ENCODE measurements around the gene GUCY2C.
"Not testable (repeated sequence)": the region's sequence is repeated elsewhere in the genome, so short reads cannot be mapped to it uniquely, and the experiment has no call there.

Gene GUCY2C

GRCh38 chr12:14696265-14696741 is at the start of gene GUCY2C:
TSS of gene GUCY2C (minus strand) at chr12:14696599. CDS start at chr12:14696448, 151 bp downstream.
- H3K27me3 ChIP-seq (ENCODE audit: insufficient read depth, insufficient read length): no peaks in the 10 kb centered on the region
- no peak for TF ChIP-seq SUZ12 (IDR thresholded peaks at IDR 0.05; ENCODE audit: extremely low read depth, insufficient read depth, insufficient read length)
- TF ChIP-seq YY1 (IDR thresholded peaks at IDR 0.05; ENCODE audit: insufficient read depth, insufficient read length): no peak
- TF ChIP-seq ZNF274 (IDR thresholded peaks at IDR 0.05; ENCODE audit: low read depth, low read length): no peak
- H3K4me1 ChIP-seq (ENCODE audit: insufficient read depth, insufficient read length): no peaks in the 10 kb centered on the region
- no peak within 1 kb of the TSS for H3K9ac ChIP-seq (ENCODE audit: insufficient read length, low read depth)
- peaks cover 15% of the 10 kb centered on the region for H3K36me3 ChIP-seq (ENCODE audit: insufficient read depth, insufficient read length, low read length)
- DNase-seq (ENCODE audit: low read depth, low spot score): no peak
- H3K9me3 ChIP-seq (ENCODE audit: insufficient read depth, low read length): no peaks in the 10 kb centered on the region
- no peak within 1 kb of the TSS for H3K4me3 ChIP-seq (ENCODE audit: insufficient read length, low read depth)

- H3K36me3 ChIP-seq (ENCODE audit: insufficient read depth, insufficient read length, low read length): no peaks in the 10 kb centered on the region
- no peak for DNase-seq (ENCODE audit: low read depth, low spot score)
- no peaks in the 10 kb centered on the region for H3K27me3 ChIP-seq (ENCODE audit: insufficient read depth, insufficient read length)
- H3K4me3 ChIP-seq (ENCODE audit: insufficient read length, low read depth): no peak overlapping the region
- peaks cover 62% of the 10 kb centered on the region for H3K9me3 ChIP-seq (ENCODE audit: insufficient read depth, low read length)
- no peak overlapping the region for H3K9ac ChIP-seq (ENCODE audit: insufficient read length, low read depth)
- no peaks in the 10 kb centered on the region for H3K4me1 ChIP-seq (ENCODE audit: insufficient read depth, insufficient read length)
- TF ChIP-seq ZNF274 (IDR thresholded peaks at IDR 0.05; ENCODE audit: low read depth, low read length) (no peak), SUZ12 (IDR thresholded peaks at IDR 0.05; ENCODE audit: extremely low read depth, insufficient read depth, insufficient read length) (no peak), YY1 (IDR thresholded peaks at IDR 0.05; ENCODE audit: insufficient read depth, insufficient read length) (no peak)
Measured at GRCh38 chr12:14743061-14743460, 46.7 kb upstream of the GUCY2C start.

GRCh38 chr12:14741942-14742341 is 45.5 kb upstream of the GUCY2C start:
- Histone ChIP-seq H3K9me3 (ENCODE audit: insufficient read depth, low read length) (peaks cover 55% of the 10 kb centered on the region), H3K27me3 (ENCODE audit: insufficient read depth, insufficient read length) (no peaks in the 10 kb centered on the region), H3K9ac (ENCODE audit: insufficient read length, low read depth) (no peak overlapping the region), H3K4me1 (ENCODE audit: insufficient read depth, insufficient read length) (no peaks in the 10 kb centered on the region), H3K36me3 (ENCODE audit: insufficient read depth, insufficient read length, low read length) (no peaks in the 10 kb centered on the region), H3K4me3 (ENCODE audit: insufficient read length, low read depth) (no peak overlapping the region)
- DNase-seq (ENCODE audit: low read depth, low spot score): no peak
- TF ChIP-seq ZNF274 (IDR thresholded peaks at IDR 0.05; ENCODE audit: low read depth, low read length) (no peak), YY1 (IDR thresholded peaks at IDR 0.05; ENCODE audit: insufficient read depth, insufficient read length) (no peak), SUZ12 (IDR thresholded peaks at IDR 0.05; ENCODE audit: extremely low read depth, insufficient read depth, insufficient read length) (no peak)

- Histone ChIP-seq H3K9me3 (ENCODE audit: insufficient read depth, low read length) (peaks cover 51% of the 10 kb centered on the region), H3K4me3 (ENCODE audit: insufficient read length, low read depth) (no peak overlapping the region), H3K27me3 (ENCODE audit: insufficient read depth, insufficient read length) (no peaks in the 10 kb centered on the region), H3K36me3 (ENCODE audit: insufficient read depth, insufficient read length, low read length) (no peaks in the 10 kb centered on the region), H3K9ac (ENCODE audit: insufficient read length, low read depth) (no peak overlapping the region), H3K4me1 (ENCODE audit: insufficient read depth, insufficient read length) (no peaks in the 10 kb centered on the region)
- TF ChIP-seq ZNF274 (IDR thresholded peaks at IDR 0.05; ENCODE audit: low read depth, low read length): no peak
- TF ChIP-seq SUZ12 (IDR thresholded peaks at IDR 0.05; ENCODE audit: extremely low read depth, insufficient read depth, insufficient read length): no peak
- no peak for TF ChIP-seq YY1 (IDR thresholded peaks at IDR 0.05; ENCODE audit: insufficient read depth, insufficient read length)
- DNase-seq (ENCODE audit: low read depth, low spot score): no peak
Measured at GRCh38 chr12:14741153-14741552, 44.8 kb upstream of the GUCY2C start.

- H3K9me3 ChIP-seq (ENCODE audit: insufficient read depth, low read length); H3K27me3 ChIP-seq (ENCODE audit: insufficient read depth, insufficient read length); H3K4me3 ChIP-seq (ENCODE audit: insufficient read length, low read depth); H3K36me3 ChIP-seq (ENCODE audit: insufficient read depth, insufficient read length, low read length); H3K9ac ChIP-seq (ENCODE audit: insufficient read length, low read depth); DNase-seq (ENCODE audit: low read depth, low spot score); H3K4me1 ChIP-seq (ENCODE audit: insufficient read depth, insufficient read length): not testable (repeated sequence)
Measured at GRCh38 chr12:14736441-14736840, 40.0 kb upstream of the GUCY2C start.

- H3K9me3 ChIP-seq (ENCODE audit: insufficient read depth, low read length): peaks cover 16% of the 10 kb centered on the region
- H3K4me1 ChIP-seq (ENCODE audit: insufficient read depth, insufficient read length): no peaks in the 10 kb centered on the region
- TF ChIP-seq ZNF274 (IDR thresholded peaks at IDR 0.05; ENCODE audit: low read depth, low read length) (no peak), YY1 (IDR thresholded peaks at IDR 0.05; ENCODE audit: insufficient read depth, insufficient read length) (no peak), SUZ12 (IDR thresholded peaks at IDR 0.05; ENCODE audit: extremely low read depth, insufficient read depth, insufficient read length) (no peak)
- H3K4me3 ChIP-seq (ENCODE audit: insufficient read length, low read depth): no peak overlapping the region
- no peaks in the 10 kb centered on the region for H3K27me3 ChIP-seq (ENCODE audit: insufficient read depth, insufficient read length)
- H3K9ac ChIP-seq (ENCODE audit: insufficient read length, low read depth): no peak overlapping the region
- DNase-seq (ENCODE audit: low read depth, low spot score): no peak
- H3K36me3 ChIP-seq (ENCODE audit: insufficient read depth, insufficient read length, low read length): no peaks in the 10 kb centered on the region
Measured at GRCh38 chr12:14731821-14732220, 35.4 kb upstream of the GUCY2C start.

GRCh38 chr12:14729586-14729985 is 33.2 kb upstream of the GUCY2C start:
- H3K27me3 ChIP-seq (ENCODE audit: insufficient read depth, insufficient read length): no peaks in the 10 kb centered on the region
- H3K4me3 ChIP-seq (ENCODE audit: insufficient read length, low read depth): no peak overlapping the region
- DNase-seq (ENCODE audit: low read depth, low spot score): no peak
- H3K36me3 ChIP-seq (ENCODE audit: insufficient read depth, insufficient read length, low read length): no peaks in the 10 kb centered on the region
- peaks cover 27% of the 10 kb centered on the region for H3K9me3 ChIP-seq (ENCODE audit: insufficient read depth, low read length)
- no peaks in the 10 kb centered on the region for H3K4me1 ChIP-seq (ENCODE audit: insufficient read depth, insufficient read length)
- no peak overlapping the region for H3K9ac ChIP-seq (ENCODE audit: insufficient read length, low read depth)
- TF ChIP-seq ZNF274 (IDR thresholded peaks at IDR 0.05; ENCODE audit: low read depth, low read length) (no peak), YY1 (IDR thresholded peaks at IDR 0.05; ENCODE audit: insufficient read depth, insufficient read length) (no peak), SUZ12 (IDR thresholded peaks at IDR 0.05; ENCODE audit: extremely low read depth, insufficient read depth, insufficient read length) (no peak)

- H3K27me3 ChIP-seq (ENCODE audit: insufficient read depth, insufficient read length): no peaks in the 10 kb centered on the region
- no peak for TF ChIP-seq ZNF274 (IDR thresholded peaks at IDR 0.05; ENCODE audit: low read depth, low read length)
- TF ChIP-seq SUZ12 (IDR thresholded peaks at IDR 0.05; ENCODE audit: extremely low read depth, insufficient read depth, insufficient read length): no peak
- TF ChIP-seq YY1 (IDR thresholded peaks at IDR 0.05; ENCODE audit: insufficient read depth, insufficient read length): no peak
- peak; percentile 81 for DNase-seq (ENCODE audit: low read depth, low spot score)
- H3K36me3 ChIP-seq (ENCODE audit: insufficient read depth, insufficient read length, low read length): no peaks in the 10 kb centered on the region
- peaks cover 24% of the 10 kb centered on the region for H3K9me3 ChIP-seq (ENCODE audit: insufficient read depth, low read length)
- no peaks in the 10 kb centered on the region for H3K4me1 ChIP-seq (ENCODE audit: insufficient read depth, insufficient read length)
- no peak overlapping the region for H3K9ac ChIP-seq (ENCODE audit: insufficient read length, low read depth)
- no peak overlapping the region for H3K4me3 ChIP-seq (ENCODE audit: insufficient read length, low read depth)
Measured at GRCh38 chr12:14723763-14724162, 27.4 kb upstream of the GUCY2C start.
